Stimulated activated CD4-positive, alpha-beta T cell treated with anti-CD3 and anti-CD28 coated beads, Interleukin-12 subunit alpha, Interleukin-12 subunit beta, amount 100 ng/mL, for 24 hours (primary cell): Measurements from ENCODE around the gene TNIK.
"Not testable (repeated sequence)": the region's sequence is repeated elsewhere in the genome, so short reads cannot be mapped to it uniquely, and the experiment has no call there.

Experiments
- DNase-seq, 2 experiments: peaks; one replicate each; pipeline ENCODE4 v3.0.0-alpha.2; 2020; ENCODE audit warnings: low read depth in 2 of 2

Gene TNIK

GRCh38 chr3:171446301-171446700 lies 13.9 kb downstream of the TNIK start:
- no peak for DNase-seq

GRCh38 chr3:171445620-171446204 lies 14.5 kb downstream of the TNIK start:
- no peak for DNase-seq

GRCh38 chr3:171444001-171444690 lies 16.1 kb downstream of the TNIK start:
- DNase-seq = no peak

- DNase-seq = no peak
These were observed 16.8 kb downstream of the TNIK start for GRCh38 chr3:171443211-171443957.

- no peak for DNase-seq
These were observed 18.0 kb downstream of the TNIK start for GRCh38 chr3:171442184-171442583.

- DNase-seq = no peak
These were observed 18.8 kb downstream of the TNIK start for GRCh38 chr3:171441381-171441780.

- no peak for DNase-seq
These were observed 20.2 kb downstream of the TNIK start for GRCh38 chr3:171439996-171440395.

GRCh38 chr3:171437115-171437756 lies 23.0 kb downstream of the TNIK start:
- DNase-seq = no peak

GRCh38 chr3:171436380-171436779 lies 23.8 kb downstream of the TNIK start:
- no peak for DNase-seq

- no peak for DNase-seq
These were observed 24.4 kb downstream of the TNIK start for GRCh38 chr3:171435757-171436156.

- DNase-seq = no peak
These were observed 25.1 kb downstream of the TNIK start for GRCh38 chr3:171435143-171435542.

GRCh38 chr3:171432548-171432947 lies 27.7 kb downstream of the TNIK start:
- DNase-seq = no peak

GRCh38 chr3:171431550-171431949 lies 28.7 kb downstream of the TNIK start:
- DNase-seq = no peak

GRCh38 chr3:171430530-171430929 lies 29.7 kb downstream of the TNIK start:
- DNase-seq = no peak

GRCh38 chr3:171429635-171430034 lies 30.6 kb downstream of the TNIK start:
- DNase-seq = no peak

- no peak for DNase-seq
These were observed 31.3 kb downstream of the TNIK start for GRCh38 chr3:171428892-171429291.

GRCh38 chr3:171428321-171428787 lies 31.9 kb downstream of the TNIK start:
- DNase-seq = no peak

GRCh38 chr3:171427771-171428320 lies 32.4 kb downstream of the TNIK start:
- no peak for DNase-seq

GRCh38 chr3:171424063-171424462 lies 36.1 kb downstream of the TNIK start:
- not testable (repeated sequence) for DNase-seq

GRCh38 chr3:171422855-171423254 lies 37.4 kb downstream of the TNIK start:
- not testable (repeated sequence) for DNase-seq

- no peak for DNase-seq
These were observed 39.5 kb downstream of the TNIK start for GRCh38 chr3:171420667-171421066.

- DNase-seq = no peak
These were observed 40.7 kb downstream of the TNIK start for GRCh38 chr3:171419457-171419856.
